ENCODE measurements around the gene PLA2G12A. TPM values are rescaled to one million over a fixed set of nuclear protein-coding genes. Genes with fewer than 3 reads are reported as not detected.

Gene PLA2G12A
- total RNA-seq, 1 donor from 2014 or later: 8.9 TPM

- intact Hi-C loops (cut with DNase I): no loop called here
- H3K9me3 ChIP-seq: peaks cover 0 to 9% of the 10 kb centered on the region in 2 donors
- no peak for DNase-seq (ENCODE audit: low spot score in 2 of 2)
- no peak overlapping the region for H3K27ac ChIP-seq
- no peaks in the 10 kb centered on the region for H3K36me3 ChIP-seq
- no peak overlapping the region for H3K4me3 ChIP-seq
- H3K27me3 ChIP-seq: no peaks in the 10 kb centered on the region
- no peaks in the 10 kb centered on the region for H3K4me1 ChIP-seq
- TF ChIP-seq, protein P1, sequence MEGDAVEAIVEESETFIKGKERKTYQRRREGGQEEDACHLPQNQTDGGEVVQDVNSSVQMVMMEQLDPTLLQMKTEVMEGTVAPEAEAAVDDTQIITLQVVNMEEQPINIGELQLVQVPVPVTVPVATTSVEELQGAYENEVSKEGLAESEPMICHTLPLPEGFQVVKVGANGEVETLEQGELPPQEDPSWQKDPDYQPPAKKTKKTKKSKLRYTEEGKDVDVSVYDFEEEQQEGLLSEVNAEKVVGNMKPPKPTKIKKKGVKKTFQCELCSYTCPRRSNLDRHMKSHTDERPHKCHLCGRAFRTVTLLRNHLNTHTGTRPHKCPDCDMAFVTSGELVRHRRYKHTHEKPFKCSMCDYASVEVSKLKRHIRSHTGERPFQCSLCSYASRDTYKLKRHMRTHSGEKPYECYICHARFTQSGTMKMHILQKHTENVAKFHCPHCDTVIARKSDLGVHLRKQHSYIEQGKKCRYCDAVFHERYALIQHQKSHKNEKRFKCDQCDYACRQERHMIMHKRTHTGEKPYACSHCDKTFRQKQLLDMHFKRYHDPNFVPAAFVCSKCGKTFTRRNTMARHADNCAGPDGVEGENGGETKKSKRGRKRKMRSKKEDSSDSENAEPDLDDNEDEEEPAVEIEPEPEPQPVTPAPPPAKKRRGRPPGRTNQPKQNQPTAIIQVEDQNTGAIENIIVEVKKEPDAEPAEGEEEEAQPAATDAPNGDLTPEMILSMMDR (IDR thresholded peaks at IDR 0.05): no peak
Observed at GRCh38 chr4:109673303-109673702, 56.6 kb downstream of the PLA2G12A start.

- no peak overlapping the region for H3K4me3 ChIP-seq
- no peak overlapping the region for H3K27ac ChIP-seq
- H3K9me3 ChIP-seq: peaks cover 0 to 9% of the 10 kb centered on the region in 2 donors
- TF ChIP-seq, protein P1 (IDR thresholded peaks at IDR 0.05): no peak
- DNase-seq (ENCODE audit: low spot score in 2 of 2): no peak
- intact Hi-C loops (cut with DNase I): no loop called here
- no peaks in the 10 kb centered on the region for H3K4me1 ChIP-seq
- H3K36me3 ChIP-seq: no peaks in the 10 kb centered on the region
- H3K27me3 ChIP-seq: no peaks in the 10 kb centered on the region
Observed at GRCh38 chr4:109672169-109672930, 57.5 kb downstream of the PLA2G12A start.

DNA sequence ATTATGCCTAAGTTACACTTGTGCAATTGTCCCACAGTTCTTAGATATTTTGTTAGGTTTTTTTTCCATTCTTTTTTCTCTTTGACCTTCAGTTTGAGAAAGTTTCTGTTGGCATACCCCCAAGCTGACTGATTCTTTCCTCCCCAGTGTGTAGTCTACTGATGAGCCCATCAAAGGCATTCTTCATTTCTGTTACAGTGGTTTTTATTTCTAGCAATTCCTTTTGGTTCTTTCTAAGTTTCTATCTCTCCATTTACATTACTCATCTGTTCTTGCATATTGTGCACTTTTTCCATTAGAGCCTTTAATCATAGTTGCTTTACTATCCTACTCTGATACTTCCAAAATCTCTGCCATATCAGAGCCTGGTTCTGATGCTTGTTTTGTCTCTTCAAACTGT is 58.5 kb downstream of the PLA2G12A start:
- Histone ChIP-seq H3K9me3 (peaks cover 0 to 9% of the 10 kb centered on the region in 2 donors), H3K4me1 (no peaks in the 10 kb centered on the region), H3K27ac (no peak overlapping the region), H3K36me3 (no peaks in the 10 kb centered on the region), H3K4me3 (no peak overlapping the region), H3K27me3 (no peaks in the 10 kb centered on the region)
- DNase-seq (ENCODE audit: low spot score in 2 of 2): no peak
- TF ChIP-seq, protein P1 (IDR thresholded peaks at IDR 0.05): no peak
- intact Hi-C loops (cut with DNase I): no loop called here

DNA sequence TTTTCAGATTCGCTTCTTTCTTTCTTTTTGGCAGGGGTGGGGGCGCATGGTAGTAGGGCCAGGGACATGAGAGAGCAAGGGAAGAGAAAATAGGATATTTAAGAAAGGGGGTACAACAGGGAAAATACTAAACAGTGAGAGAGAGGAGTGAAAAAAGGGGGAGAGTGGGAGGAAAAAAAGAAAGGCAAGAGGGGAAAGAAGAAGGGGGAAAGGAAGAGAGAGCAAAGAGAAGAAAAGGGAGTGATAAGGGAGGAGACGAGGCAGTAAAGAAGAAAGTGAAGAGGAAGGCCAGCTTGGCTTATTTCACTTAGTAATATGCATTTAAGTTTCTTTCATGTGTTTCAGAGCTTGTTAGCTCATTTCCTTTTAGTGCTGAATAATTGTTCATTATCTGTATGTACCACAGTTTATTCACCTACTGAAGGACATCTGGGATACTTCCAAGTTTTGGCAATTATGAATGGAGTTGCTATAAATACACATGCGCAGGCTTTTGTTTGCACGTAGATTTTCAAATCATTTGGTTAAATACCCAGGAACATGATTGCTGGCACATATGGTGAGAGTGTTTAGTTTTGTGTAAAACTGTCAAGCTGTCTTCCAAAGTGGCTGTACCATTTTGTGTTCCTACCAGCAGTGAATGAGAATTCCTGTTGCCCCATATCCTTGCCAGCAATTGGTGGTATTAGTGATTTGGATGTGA is 63.9 kb downstream of the PLA2G12A start:
- intact Hi-C loops (cut with DNase I): no loop called here
- no peak for DNase-seq (ENCODE audit: low spot score in 2 of 2)

GRCh38 chr4:109662771-109663170 is 67.1 kb downstream of the PLA2G12A start:
- H3K36me3 ChIP-seq: no peaks in the 10 kb centered on the region
- H3K27me3 ChIP-seq: no peaks in the 10 kb centered on the region
- DNase-seq (ENCODE audit: low spot score in 2 of 2): no peak
- H3K27ac ChIP-seq: no peak overlapping the region
- intact Hi-C loops (cut with DNase I): no loop called here
- no peak overlapping the region for H3K4me3 ChIP-seq
- H3K9me3 ChIP-seq: no peaks in the 10 kb centered on the region
- no peaks in the 10 kb centered on the region for H3K4me1 ChIP-seq
- TF ChIP-seq, protein P1 (IDR thresholded peaks at IDR 0.05): no peak

More for the DNA sequence above, 63.9 kb downstream of the PLA2G12A start:
- TF ChIP-seq, protein P1 (IDR thresholded peaks at IDR 0.05): no peak
- Histone ChIP-seq H3K27me3 (no peaks in the 10 kb centered on the region), H3K4me1 (no peaks in the 10 kb centered on the region), H3K9me3 (peaks cover 0 to under 1% of the 10 kb centered on the region in 2 donors), H3K36me3 (no peaks in the 10 kb centered on the region), H3K4me3 (no peak overlapping the region), H3K27ac (no peak overlapping the region)

All from ascending aorta (tissue), 2 donors.